Hepatocyte (in vitro differentiated cells): ENCODE data around the gene ZC3H7B.

Source experiments
- EZH2 ChIP-seq: fragments of 200-600 bp; sonication (generic); IDR thresholded peaks from 2 replicates; pipeline ENCODE4 v1.6.1; 2016; ENCODE audit warnings: antibody characterized with exemption, mild to moderate bottlenecking, borderline replicate concordance
- TF ChIP-seq, protein P1 (sequence below): fragments of 200-600 bp; sonication (generic); IDR thresholded peaks from 2 replicates; pipeline ENCODE4 v1.5.1; 2016; ENCODE audit warnings: antibody characterized with exemption, mild to moderate bottlenecking; ENCODE audit not compliant: poor library complexity

GRCh38 chr22:41311487-41311886 lies 10.2 kb downstream of the ZC3H7B start:
- TF ChIP-seq EZH2 = no peak
- TF ChIP-seq, protein P1, sequence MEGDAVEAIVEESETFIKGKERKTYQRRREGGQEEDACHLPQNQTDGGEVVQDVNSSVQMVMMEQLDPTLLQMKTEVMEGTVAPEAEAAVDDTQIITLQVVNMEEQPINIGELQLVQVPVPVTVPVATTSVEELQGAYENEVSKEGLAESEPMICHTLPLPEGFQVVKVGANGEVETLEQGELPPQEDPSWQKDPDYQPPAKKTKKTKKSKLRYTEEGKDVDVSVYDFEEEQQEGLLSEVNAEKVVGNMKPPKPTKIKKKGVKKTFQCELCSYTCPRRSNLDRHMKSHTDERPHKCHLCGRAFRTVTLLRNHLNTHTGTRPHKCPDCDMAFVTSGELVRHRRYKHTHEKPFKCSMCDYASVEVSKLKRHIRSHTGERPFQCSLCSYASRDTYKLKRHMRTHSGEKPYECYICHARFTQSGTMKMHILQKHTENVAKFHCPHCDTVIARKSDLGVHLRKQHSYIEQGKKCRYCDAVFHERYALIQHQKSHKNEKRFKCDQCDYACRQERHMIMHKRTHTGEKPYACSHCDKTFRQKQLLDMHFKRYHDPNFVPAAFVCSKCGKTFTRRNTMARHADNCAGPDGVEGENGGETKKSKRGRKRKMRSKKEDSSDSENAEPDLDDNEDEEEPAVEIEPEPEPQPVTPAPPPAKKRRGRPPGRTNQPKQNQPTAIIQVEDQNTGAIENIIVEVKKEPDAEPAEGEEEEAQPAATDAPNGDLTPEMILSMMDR = no peak
